GM18951 (cell line): ENCODE measurements around the gene PAFAH1B2.
"Not testable (repeated sequence)": the region's sequence is repeated elsewhere in the genome, so short reads cannot be mapped to it uniquely, and the experiment has no call there.

Experiments
- POLR2A ChIP-seq: IDR thresholded peaks from 4 replicates; pipeline ENCODE4 v1.6.1; 2011; ENCODE audit warnings: mild to moderate bottlenecking; ENCODE audit not compliant: insufficient read length, insufficient read depth; ENCODE audit errors: extremely low read depth
- in situ Hi-C: fragments of 300-500 bp; cut with MboI; formaldehyde crosslinking; loops from one replicate; pipeline ENCODE4 v1.12.0; 2022; ENCODE audit warnings: low sequenced_read_pairs, mixed read lengths, inconsistent platforms; ENCODE audit not compliant: unreplicated experiment

Gene PAFAH1B2

GRCh38 chr11:117175104-117175503 is 31.0 kb downstream of the PAFAH1B2 start:
- in situ Hi-C loops = no loop called here
- TF ChIP-seq POLR2A = no peak

GRCh38 chr11:117175781-117176180 is 31.7 kb downstream of the PAFAH1B2 start:
- no peak for TF ChIP-seq POLR2A
- in situ Hi-C loops = no loop called here

- in situ Hi-C loops = no loop called here
- no peak for TF ChIP-seq POLR2A
These were observed 32.1 kb downstream of the PAFAH1B2 start for GRCh38 chr11:117176186-117176585.

GRCh38 chr11:117177534-117178209 is 33.6 kb downstream of the PAFAH1B2 start:
- no peak for TF ChIP-seq POLR2A
- in situ Hi-C loops = no loop called here

- in situ Hi-C loops = no loop called here
- TF ChIP-seq POLR2A = peak; percentile 76
These were observed 34.3 kb downstream of the PAFAH1B2 start, which contains the start of gene SIDT2 for GRCh38 chr11:117178210-117179034. Gene SIDT2 (plus strand): TSS chr11:117178743. CDS start chr11:117179264, 521 bp downstream.

GRCh38 chr11:117179048-117179999 is 35.2 kb downstream of the PAFAH1B2 start:
- peak; percentile 27 for TF ChIP-seq POLR2A
- in situ Hi-C loops = no loop called here

DNA sequence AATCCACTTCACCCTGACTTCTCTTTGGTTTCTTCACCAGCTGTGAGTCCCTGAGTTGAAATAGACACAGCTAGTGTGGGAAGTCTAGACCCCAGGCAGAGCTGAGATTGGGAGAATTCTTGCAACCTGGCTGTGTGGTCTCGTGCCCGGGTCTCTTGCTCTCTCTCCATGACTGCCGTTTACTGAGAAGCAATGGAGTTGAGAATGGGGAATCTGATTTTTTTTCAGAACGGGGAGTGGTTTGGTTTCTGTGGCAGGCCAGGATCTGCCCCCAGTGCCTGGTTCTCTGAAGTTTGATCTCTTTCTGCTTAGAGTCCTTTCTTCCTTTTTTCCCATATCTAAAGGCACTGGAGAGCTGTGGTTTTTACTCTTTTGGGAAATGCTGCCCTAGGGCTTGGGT is 35.9 kb downstream of the PAFAH1B2 start:
- in situ Hi-C loops = no loop called here
- TF ChIP-seq POLR2A = peak; percentile 10

DNA sequence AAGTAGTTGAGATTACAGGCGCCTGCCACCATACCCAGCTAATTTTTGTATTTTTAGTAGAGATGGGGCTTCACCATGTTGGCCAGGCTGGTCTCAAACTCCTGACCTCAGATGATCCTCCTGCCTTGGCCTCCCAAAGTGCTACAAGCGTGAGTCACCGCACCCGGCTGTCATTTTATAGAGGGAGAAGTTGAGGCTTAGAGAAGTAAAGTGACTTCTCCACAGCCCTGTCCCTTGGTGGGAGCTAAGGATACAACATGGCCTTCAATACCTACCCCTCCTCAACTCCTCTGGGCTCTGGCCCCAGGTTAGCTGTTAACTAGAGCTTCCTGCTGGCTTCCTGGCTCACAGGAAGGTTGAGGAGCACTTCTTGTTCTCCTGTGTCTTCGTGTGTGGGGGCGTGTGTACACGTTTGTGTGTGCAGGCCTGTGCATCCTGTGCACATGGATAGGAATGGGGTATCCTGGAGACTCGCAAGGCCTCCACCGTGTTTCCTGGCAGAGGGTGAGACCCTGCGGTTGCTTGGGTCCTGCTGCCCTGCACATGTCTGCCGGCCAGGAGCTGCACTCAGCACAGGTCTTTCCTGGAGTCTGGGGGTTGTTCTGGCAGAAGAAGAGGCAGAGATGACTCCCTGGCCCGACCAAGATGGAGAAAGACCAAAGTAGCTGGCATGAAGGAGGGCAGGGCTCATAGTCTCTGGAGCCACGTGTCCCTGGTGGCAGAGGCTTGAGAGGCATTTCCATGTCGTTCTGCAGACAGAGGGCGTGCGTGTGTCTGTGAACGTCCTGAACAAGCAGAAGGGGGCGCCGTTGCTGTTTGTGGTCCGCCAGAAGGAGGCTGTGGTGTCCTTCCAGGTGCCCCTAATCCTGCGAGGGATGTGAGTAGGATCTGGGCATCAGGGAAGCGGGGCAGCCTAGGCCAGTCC is 36.8 kb downstream of the PAFAH1B2 start:
- in situ Hi-C loops = no loop called here

DNA sequence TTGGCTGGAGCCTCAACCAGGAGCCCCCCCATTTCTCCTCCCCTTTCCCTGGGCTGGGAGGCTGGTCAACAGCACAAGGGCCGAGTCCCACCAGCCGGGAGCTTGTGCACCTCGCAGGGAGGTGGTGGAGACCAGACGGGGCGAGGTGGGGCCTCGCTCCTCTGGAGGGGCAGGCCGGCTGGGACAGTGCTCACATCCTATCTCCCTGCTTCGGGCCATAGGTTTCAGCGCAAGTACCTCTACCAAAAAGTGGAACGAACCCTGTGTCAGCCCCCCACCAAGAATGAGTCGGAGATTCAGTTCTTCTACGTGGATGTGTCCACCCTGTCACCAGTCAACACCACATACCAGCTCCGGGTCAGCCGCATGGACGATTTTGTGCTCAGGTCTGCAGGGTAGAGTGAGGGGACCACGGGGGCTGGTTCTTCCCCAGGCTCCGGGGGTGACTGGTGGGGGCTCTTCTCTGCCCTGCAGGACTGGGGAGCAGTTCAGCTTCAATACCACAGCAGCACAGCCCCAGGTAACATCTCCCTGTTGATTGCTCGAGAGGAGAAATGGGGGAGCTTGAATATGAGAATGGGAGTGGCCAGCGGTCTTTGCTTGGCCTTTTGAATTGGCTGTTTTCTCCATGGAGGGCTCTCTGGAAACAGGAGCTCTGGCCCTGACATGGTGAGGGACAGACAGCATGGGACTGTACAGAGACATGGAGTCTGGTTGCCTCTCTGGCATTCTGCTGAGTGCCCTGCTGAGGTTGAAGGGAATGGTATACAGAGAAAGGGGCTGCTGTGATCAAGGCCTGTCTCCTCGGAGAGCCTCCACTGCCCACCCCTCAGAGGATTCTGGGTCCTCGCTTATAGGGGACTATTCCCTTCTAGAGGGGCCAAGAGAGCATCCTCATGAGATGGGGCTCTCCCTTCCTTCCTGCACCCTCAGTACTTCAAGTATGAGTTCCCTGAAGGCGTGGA is 37.8 kb downstream of the PAFAH1B2 start:
- TF ChIP-seq POLR2A = no peak
- in situ Hi-C loops = no loop called here

More for the DNA sequence above, 36.8 kb downstream of the PAFAH1B2 start:
- no peak for TF ChIP-seq POLR2A

- in situ Hi-C loops = no loop called here
- TF ChIP-seq POLR2A = no peak
These were observed 38.5 kb downstream of the PAFAH1B2 start for GRCh38 chr11:117182551-117182935.

GRCh38 chr11:117183178-117183577 is 39.1 kb downstream of the PAFAH1B2 start:
- in situ Hi-C loops = not testable (repeated sequence)
